Inflammatory macrophage treated with lipopolysaccharide for 4 hours (primary cell): ENCODE data around the gene VWC2L.

ENCODE experiments used
- DNase-seq: peaks from one replicate; pipeline ENCODE4 v3.0.0-alpha.2; 2020

The VWC2L gene

DNA sequence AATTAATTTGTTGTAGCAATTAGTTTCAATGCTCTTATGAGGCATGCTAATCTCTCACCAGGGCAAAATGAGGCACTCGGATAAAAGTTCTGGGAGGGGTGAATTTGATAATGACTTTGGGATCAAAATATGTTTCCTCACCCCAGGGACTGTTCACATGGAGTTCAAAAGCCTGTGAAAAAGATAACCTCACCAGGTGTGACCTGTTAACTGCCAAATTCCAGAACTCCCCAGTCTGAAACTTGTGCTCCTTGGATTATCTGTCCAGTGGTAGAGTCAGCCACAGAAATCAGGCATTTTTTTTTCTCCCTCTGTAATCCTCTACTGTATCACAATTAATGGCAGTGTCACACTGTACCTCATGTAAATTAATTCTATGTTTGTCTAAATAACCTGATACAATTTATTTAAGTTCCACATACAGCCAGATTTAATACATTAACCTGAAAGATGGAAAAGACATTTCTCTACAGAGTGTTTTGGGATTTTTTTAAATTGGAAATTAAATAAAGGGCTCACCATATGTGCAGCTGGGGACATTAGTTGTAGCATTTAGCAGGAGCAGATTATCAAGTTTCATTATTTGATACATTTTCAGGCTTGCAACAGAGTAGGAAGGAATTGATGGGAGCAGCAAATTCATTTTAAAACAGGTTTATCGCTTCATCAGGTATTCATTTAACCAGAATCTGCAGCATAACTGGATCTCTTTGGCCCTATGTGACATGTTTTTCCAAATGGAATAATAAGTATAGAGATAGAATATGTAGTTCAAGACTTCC lies 191.2 kb downstream of the VWC2L start:
- DNase-seq = no peak

DNA sequence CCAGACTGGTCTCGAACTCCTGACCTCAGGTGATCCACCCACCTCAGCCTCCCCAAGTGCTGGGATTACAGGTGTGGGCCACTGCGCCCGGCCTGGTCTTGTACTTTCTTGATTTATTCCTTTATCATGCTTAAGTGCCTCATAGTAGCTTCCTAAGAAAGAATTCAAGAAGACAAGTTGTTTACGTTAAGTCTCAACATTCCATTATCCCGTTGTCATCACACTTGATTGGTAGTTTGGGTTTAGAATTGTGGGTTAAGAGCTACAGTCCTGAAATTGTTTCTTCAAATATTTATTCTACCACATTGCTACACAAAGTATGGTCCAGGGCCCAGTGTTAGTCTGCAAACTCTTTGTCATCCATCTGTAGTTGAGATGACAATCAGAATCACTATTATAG lies 194.0 kb downstream of the VWC2L start:
- DNase-seq = no peak

GRCh38 chr2:214607051-214607450 lies 196.2 kb downstream of the VWC2L start:
- DNase-seq = no peak

- DNase-seq = no peak
These were observed 200.2 kb downstream of the VWC2L start for GRCh38 chr2:214611015-214611414.

DNA sequence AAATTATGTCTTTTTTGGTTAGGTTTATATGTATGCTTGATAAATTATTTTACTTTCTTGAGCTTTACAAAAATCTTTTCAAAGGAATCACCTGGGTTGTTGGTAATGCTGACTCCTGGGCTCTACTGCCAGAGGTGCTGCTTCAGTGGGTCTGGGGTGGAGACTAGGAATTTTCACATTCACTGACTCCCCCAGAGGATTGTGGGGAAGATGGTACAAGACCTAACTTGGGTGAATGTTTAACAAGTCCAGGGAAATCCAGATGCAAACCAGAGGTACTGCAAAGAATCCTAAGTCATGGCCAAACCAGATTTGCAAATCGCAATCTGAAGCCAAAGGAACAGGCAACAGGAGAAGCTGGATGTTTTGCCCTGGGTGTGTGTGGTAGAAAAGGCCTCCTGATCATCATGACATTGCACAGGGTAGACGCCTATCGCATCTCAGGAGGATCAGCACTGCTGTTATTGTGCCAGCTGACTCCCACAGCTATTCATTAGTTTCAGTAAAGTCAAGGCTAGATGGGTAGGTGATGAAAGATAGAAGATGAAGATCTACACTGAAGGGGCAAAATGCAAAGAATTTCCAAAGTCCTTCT lies 213.4 kb downstream of the VWC2L start:
- DNase-seq = no peak

GRCh38 chr2:214628091-214628490 lies 217.2 kb downstream of the VWC2L start:
- no peak for DNase-seq
